ENCODE data around the gene P2RX4.

GRCh38 chr12:121255433-121255832 lies 45.5 kb downstream of the P2RX4 start:
- no peak for TF ChIP-seq POLR2A (IDR thresholded peaks at IDR 0.05)
- TF ChIP-seq, protein P1, sequence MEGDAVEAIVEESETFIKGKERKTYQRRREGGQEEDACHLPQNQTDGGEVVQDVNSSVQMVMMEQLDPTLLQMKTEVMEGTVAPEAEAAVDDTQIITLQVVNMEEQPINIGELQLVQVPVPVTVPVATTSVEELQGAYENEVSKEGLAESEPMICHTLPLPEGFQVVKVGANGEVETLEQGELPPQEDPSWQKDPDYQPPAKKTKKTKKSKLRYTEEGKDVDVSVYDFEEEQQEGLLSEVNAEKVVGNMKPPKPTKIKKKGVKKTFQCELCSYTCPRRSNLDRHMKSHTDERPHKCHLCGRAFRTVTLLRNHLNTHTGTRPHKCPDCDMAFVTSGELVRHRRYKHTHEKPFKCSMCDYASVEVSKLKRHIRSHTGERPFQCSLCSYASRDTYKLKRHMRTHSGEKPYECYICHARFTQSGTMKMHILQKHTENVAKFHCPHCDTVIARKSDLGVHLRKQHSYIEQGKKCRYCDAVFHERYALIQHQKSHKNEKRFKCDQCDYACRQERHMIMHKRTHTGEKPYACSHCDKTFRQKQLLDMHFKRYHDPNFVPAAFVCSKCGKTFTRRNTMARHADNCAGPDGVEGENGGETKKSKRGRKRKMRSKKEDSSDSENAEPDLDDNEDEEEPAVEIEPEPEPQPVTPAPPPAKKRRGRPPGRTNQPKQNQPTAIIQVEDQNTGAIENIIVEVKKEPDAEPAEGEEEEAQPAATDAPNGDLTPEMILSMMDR (IDR thresholded peaks at IDR 0.05) = no peak

Data from right lobe of liver (tissue), 4 donors.